SKM-1 (cell line): ENCODE measurements around the gene SFI1.
"Not testable (repeated sequence)": the region's sequence is repeated elsewhere in the genome, so short reads cannot be mapped to it uniquely, and the experiment has no call there.

ENCODE experiments used
- DNase-seq: peaks from one replicate; lab custom pipeline; 2025; ENCODE audit not compliant: unreplicated experiment; lab: John Stamatoyannopoulos, UW

Gene SFI1

GRCh38 chr22:31588970-31589675 is 92.8 kb downstream of the SFI1 start:
- no peak for DNase-seq

- not testable (repeated sequence) for DNase-seq
Observed at GRCh38 chr22:31590161-31590560, 93.8 kb downstream of the SFI1 start.

GRCh38 chr22:31595271-31595670 is 98.9 kb downstream of the SFI1 start:
- no peak for DNase-seq

GRCh38 chr22:31602259-31602952 is 106.1 kb downstream of the SFI1 start:
- DNase-seq, result no peak

GRCh38 chr22:31603081-31603525 is 106.8 kb downstream of the SFI1 start:
- DNase-seq, result no peak

- DNase-seq, result no peak
Observed at GRCh38 chr22:31603574-31603973, 107.2 kb downstream of the SFI1 start.

- DNase-seq, result no peak
Observed at GRCh38 chr22:31604137-31604705, 107.9 kb downstream of the SFI1 start.

- DNase-seq, result no peak
Observed at GRCh38 chr22:31604746-31605705, 108.7 kb downstream of the SFI1 start.

- DNase-seq, result no peak
Observed at GRCh38 chr22:31605851-31606585, 109.7 kb downstream of the SFI1 start.

GRCh38 chr22:31607696-31608095 is 111.4 kb downstream of the SFI1 start:
- DNase-seq, result no peak

- DNase-seq, result no peak
Observed at GRCh38 chr22:31609716-31610115, 113.4 kb downstream of the SFI1 start.

GRCh38 chr22:31610611-31611010 is 114.3 kb downstream of the SFI1 start:
- DNase-seq, result no peak

GRCh38 chr22:31611061-31611760 is 114.9 kb downstream of the SFI1 start:
- DNase-seq, result no peak

- no peak for DNase-seq
Observed at GRCh38 chr22:31612891-31613285, 116.6 kb downstream of the SFI1 start.

GRCh38 chr22:31613286-31613903 is 117.1 kb downstream of the SFI1 start:
- no peak for DNase-seq

- no peak for DNase-seq
Observed at GRCh38 chr22:31613904-31614296, 117.6 kb downstream of the SFI1 start.

- no peak for DNase-seq
Observed at GRCh38 chr22:31614781-31615490, 118.6 kb downstream of the SFI1 start.

- DNase-seq, result no peak
Observed at GRCh38 chr22:31615491-31615860, 119.1 kb downstream of the SFI1 start.

- DNase-seq, result no peak
Observed at GRCh38 chr22:31615940-31616314, 119.6 kb downstream of the SFI1 start.
